ENCODE data around the gene COLGALT1. TPM values are rescaled to one million over a fixed set of nuclear protein-coding genes. Genes with fewer than 3 reads are reported as not detected.
"Not testable (repeated sequence)": the region's sequence is repeated elsewhere in the genome, so short reads cannot be mapped to it uniquely, and the experiment has no call there.

Gene COLGALT1
- total RNA-seq, 2 donors from 2014 or later: 51.4 to 90.9 TPM

GRCh38 chr19:17512574-17512939, 42.9 kb upstream of the COLGALT1 start:
- H3K36me3 ChIP-seq: peaks cover 4% of the 10 kb centered on the region
- intact Hi-C loops (cut with DNase I): no loop called here
- H3K27me3 ChIP-seq: no peaks in the 10 kb centered on the region
- peak overlapping the region; percentile 92 to 100 for H3K9ac ChIP-seq (ENCODE audit: low read depth in 2 of 2, low read length in 2 of 2)
- H3K9me3 ChIP-seq: no peaks in the 10 kb centered on the region
- no peak for TF ChIP-seq CTCF (IDR thresholded peaks at IDR 0.05)
- H3K4me3 ChIP-seq: peak overlapping the region; percentile 91
- peaks cover 6% of the 10 kb centered on the region for H3K4me1 ChIP-seq
- no peak for DNase-seq
- H3K27ac ChIP-seq: peak overlapping the region; percentile 99

GRCh38 chr19:17515408-17516149, 39.9 kb upstream of the COLGALT1 start:
- no peak overlapping the region for H3K27ac ChIP-seq
- H3K4me1 ChIP-seq: no peaks in the 10 kb centered on the region
- no peak overlapping the region for H3K9ac ChIP-seq (ENCODE audit: low read depth in 2 of 2, low read length in 2 of 2)
- H3K4me3 ChIP-seq: no peak overlapping the region
- DNase-seq: no peak
- H3K9me3 ChIP-seq: no peaks in the 10 kb centered on the region
- no peak for TF ChIP-seq CTCF (IDR thresholded peaks at IDR 0.05)
- H3K27me3 ChIP-seq: no peaks in the 10 kb centered on the region
- intact Hi-C loops (cut with DNase I): no loop called here
- peaks cover 5% of the 10 kb centered on the region for H3K36me3 ChIP-seq

- no peak for DNase-seq
- TF ChIP-seq CTCF (IDR thresholded peaks at IDR 0.05): no peak
- intact Hi-C loops (cut with DNase I): no loop called here
These were observed 37.6 kb upstream of the COLGALT1 start for GRCh38 chr19:17517898-17518297.

GRCh38 chr19:17518654-17519053, 36.8 kb upstream of the COLGALT1 start:
- intact Hi-C loops (cut with DNase I); H3K27me3 ChIP-seq; H3K9ac ChIP-seq (ENCODE audit: low read depth in 2 of 2, low read length in 2 of 2); H3K9me3 ChIP-seq; H3K36me3 ChIP-seq; H3K4me1 ChIP-seq; H3K27ac ChIP-seq; DNase-seq; H3K4me3 ChIP-seq: not testable (repeated sequence)

More at GRCh38 chr19:17517898-17518297, 37.6 kb upstream of the COLGALT1 start:
- H3K9me3 ChIP-seq: no peaks in the 10 kb centered on the region
- H3K4me3 ChIP-seq: no peak overlapping the region
- H3K9ac ChIP-seq (ENCODE audit: low read depth in 2 of 2, low read length in 2 of 2): no peak overlapping the region
- H3K4me1 ChIP-seq: no peaks in the 10 kb centered on the region
- H3K27me3 ChIP-seq: no peaks in the 10 kb centered on the region
- H3K27ac ChIP-seq: no peak overlapping the region
- peaks cover 5% of the 10 kb centered on the region for H3K36me3 ChIP-seq

- peaks cover 5% of the 10 kb centered on the region for H3K36me3 ChIP-seq
- H3K4me3 ChIP-seq: no peak overlapping the region
- intact Hi-C loops (cut with DNase I): no loop called here
- no peak for DNase-seq
- H3K9me3 ChIP-seq: no peaks in the 10 kb centered on the region
- no peak overlapping the region for H3K27ac ChIP-seq
- no peak for TF ChIP-seq CTCF (IDR thresholded peaks at IDR 0.05)
- H3K4me1 ChIP-seq: no peaks in the 10 kb centered on the region
- no peak overlapping the region for H3K9ac ChIP-seq (ENCODE audit: low read depth in 2 of 2, low read length in 2 of 2)
- no peaks in the 10 kb centered on the region for H3K27me3 ChIP-seq
These were observed 35.5 kb upstream of the COLGALT1 start for GRCh38 chr19:17519967-17520366.

GRCh38 chr19:17520865-17521264, 34.6 kb upstream of the COLGALT1 start:
- Histone ChIP-seq H3K9ac (ENCODE audit: low read depth in 2 of 2, low read length in 2 of 2) (no peak overlapping the region), H3K27ac (no peak overlapping the region), H3K36me3 (peaks cover 5% of the 10 kb centered on the region), H3K4me1 (no peaks in the 10 kb centered on the region), H3K4me3 (no peak overlapping the region), H3K27me3 (no peaks in the 10 kb centered on the region), H3K9me3 (no peaks in the 10 kb centered on the region)
- no peak for TF ChIP-seq CTCF (IDR thresholded peaks at IDR 0.05)
- no peak for DNase-seq
- intact Hi-C loops (cut with DNase I): no loop called here

All from colonic mucosa (tissue), 4 donors.